Mammary epithelial cell (primary cell): ENCODE data around the gene GALNTL6.

Experiments used
- CTCF ChIP-seq, 2 donors: IDR thresholded peaks in 1 of 2; conservative IDR thresholded peaks in 1 of 2; 2 replicates each; pipeline ENCODE4 v1.5.1; 2011 to 2012; ENCODE audit warnings: inconsistent platforms in 2 of 2, low read length in 2 of 2, mild to moderate bottlenecking in 2 of 2, control low read depth in 1 of 2, low read depth in 1 of 2; ENCODE audit not compliant: insufficient read depth in 1 of 2; ENCODE audit errors: extremely low read depth in 1 of 2
- EZH2 ChIP-seq: IDR thresholded peaks from 2 replicates; pipeline ENCODE4 v1.6.1; 2012; ENCODE audit warnings: low read length, inconsistent platforms, borderline replicate concordance

GRCh38 chr4:173044340-173044739 lies 1231.1 kb downstream of the GALNTL6 start:
- TF ChIP-seq CTCF (conservative IDR thresholded peaks at IDR 0.05 in 1 of 2, IDR thresholded peaks at IDR 0.05 in 1 of 2; ENCODE audit: extremely low read depth in 1 of 2, insufficient read depth in 1 of 2, low read depth in 1 of 2, low read length in 2 of 2) (no peak), EZH2 (no peak)
